Prostate gland (tissue), 2 donors: Measurements from ENCODE around the gene ARFGEF3. TPM values are rescaled to one million over a fixed set of nuclear protein-coding genes. Genes with fewer than 3 reads are reported as not detected.

Source experiments
- DNase-seq: peaks from one replicate; pipeline ENCODE4 v3.0.0-alpha.2; 2019; ENCODE audit warnings: low spot score
- H3K27ac ChIP-seq, 2 donors: fragments of 200-600 bp; sonication (generic); 2 replicates each; pipeline ENCODE4 v1.5.1; 2017 to 2019
- H3K27me3 ChIP-seq: fragments of 200-600 bp; sonication (generic); replicated peaks from 2 replicates; pipeline ENCODE4 v1.5.1; 2019; ENCODE audit not compliant: insufficient read depth
- H3K36me3 ChIP-seq, 2 donors: fragments of 200-600 bp; sonication (generic); 1 replicate in 1 of 2; 2 replicates in 1 of 2; pipeline versions ENCODE4 v1.5.1 to v1.8.1; 2017 to 2019
- H3K4me1 ChIP-seq: fragments of 200-600 bp; sonication (generic); replicated peaks from 2 replicates; pipeline ENCODE4 v1.5.1; 2019
- H3K4me3 ChIP-seq, 2 donors: fragments of 200-600 bp; sonication (generic); 2 replicates each; pipeline ENCODE4 v1.5.1; 2017 to 2019
- H3K9me3 ChIP-seq: fragments of 200-600 bp; sonication (generic); 2 replicates; pipeline ENCODE4 v1.5.1; 2017
- CTCF ChIP-seq, 4 experiments: fragments of 200-600 bp in 2 of 4; fragments of 450-650 bp in 2 of 4; sonication (generic) in 2 of 4; IDR thresholded peaks; 1 replicate in 3 of 4; 2 replicates in 1 of 4; pipeline ENCODE4 v1.5.1; 2016 to 2019; ENCODE audit warnings: antibody characterized with exemption in 4 of 4, mild to moderate bottlenecking in 2 of 4, moderate library complexity in 2 of 4
- POLR2A ChIP-seq: fragments of 450-650 bp; IDR thresholded peaks from one replicate; pipeline ENCODE4 v1.6.1; 2016; ENCODE audit warnings: antibody characterized with exemption, mild to moderate bottlenecking
- POLR2AphosphoS5 ChIP-seq: sonication (generic); formaldehyde crosslinking; IDR thresholded peaks from one replicate; pipeline ENCODE4 v1.6.1; 2017; ENCODE audit warnings: antibody characterized with exemption
- WGBS: methylation state at CpG from one replicate; pipeline ENCODE4 v1.1.5; 2018; 5-methylcytosine and 5-hydroxymethylcytosine counted together
- intact Hi-C: fragments of 100-400 bp; cut with DNase I; formaldehyde crosslinking; loops from one replicate; pipeline ENCODE4 v1.14.2; 2022
- total RNA-seq, 2 donors: library from RNA; depleted of rRNA; stranded (reverse); fragments of >200 nt; gene quantifications; one replicate each; pipeline ENCODE4 v1.1.0, GENCODE V29; 2016

ARFGEF3 gene
- total RNA-seq, 2 donors from 2014 or later = 41.0 to 80.1 TPM

- intact Hi-C loops = no loop called here
- no peaks in the 10 kb centered on the region for H3K9me3 ChIP-seq
- H3K36me3 ChIP-seq = no peaks in the 10 kb centered on the region
- 79% methylated on average over 3 of the region's 3 CpGs for WGBS
- H3K4me3 ChIP-seq = no peak overlapping the region
- no peak for DNase-seq
- H3K27me3 ChIP-seq = no peaks in the 10 kb centered on the region
- no peak for TF ChIP-seq POLR2AphosphoS5
- no peaks in the 10 kb centered on the region for H3K4me1 ChIP-seq
- peak overlapping the region in 1 of 2 donors; percentile 34 for H3K27ac ChIP-seq
Observed at GRCh38 chr6:138275976-138276375, 114.2 kb downstream of the ARFGEF3 start.

- Histone ChIP-seq H3K4me3 (no peak overlapping the region), H3K27ac (peak overlapping the region in 1 of 2 donors; percentile 21), H3K27me3 (no peaks in the 10 kb centered on the region), H3K4me1 (no peaks in the 10 kb centered on the region), H3K9me3 (no peaks in the 10 kb centered on the region), H3K36me3 (no peaks in the 10 kb centered on the region)
- TF ChIP-seq CTCF (IDR thresholded peaks at IDR 0.05) (no peak), POLR2AphosphoS5 (no peak), POLR2A (no peak)
- 90% methylated on average over 4 of the region's 4 CpGs for WGBS
- DNase-seq = no peak
- intact Hi-C loops = no loop called here
Observed at GRCh38 chr6:138277835-138278234, 116.1 kb downstream of the ARFGEF3 start.

GRCh38 chr6:138278326-138278725 lies 116.6 kb downstream of the ARFGEF3 start:
- Histone ChIP-seq H3K4me1 (no peaks in the 10 kb centered on the region), H3K4me3 (no peak overlapping the region), H3K9me3 (no peaks in the 10 kb centered on the region), H3K36me3 (no peaks in the 10 kb centered on the region), H3K27ac (peak overlapping the region in 1 of 2 donors; percentile 21), H3K27me3 (no peaks in the 10 kb centered on the region)
- intact Hi-C loops = no loop called here
- peak; percentile 35 for DNase-seq
- 59% methylated on average over 12 of the region's 12 CpGs for WGBS
- no peak for TF ChIP-seq POLR2A
- TF ChIP-seq POLR2AphosphoS5 = no peak
- TF ChIP-seq CTCF (IDR thresholded peaks at IDR 0.05) = peak in 3 of 4 experiments; percentile 13 to 54 (median 53)

- Histone ChIP-seq H3K27ac (no peak overlapping the region), H3K36me3 (no peaks in the 10 kb centered on the region), H3K9me3 (no peaks in the 10 kb centered on the region), H3K27me3 (no peaks in the 10 kb centered on the region), H3K4me3 (no peak overlapping the region), H3K4me1 (no peaks in the 10 kb centered on the region)
- intact Hi-C loops = loop anchor here (5.0 to 10.0 kb wide), 2 partner anchors 168 to 281 kb away; no protein-coding TSS in a partner anchor
- 88% methylated on average over 6 of the region's 6 CpGs for WGBS
- no peak for DNase-seq
- TF ChIP-seq POLR2A (no peak), CTCF (IDR thresholded peaks at IDR 0.05) (no peak)
Observed at GRCh38 chr6:138285800-138286199, 124.1 kb downstream of the ARFGEF3 start.

- H3K9me3 ChIP-seq = no peaks in the 10 kb centered on the region
- no peaks in the 10 kb centered on the region for H3K27me3 ChIP-seq
- WGBS = 94% methylated on average over 17 of the region's 17 CpGs
- peak overlapping the region in 1 of 2 donors; percentile 16 for H3K27ac ChIP-seq
- intact Hi-C loops = loop anchor here (5.0 to 10.0 kb wide), 2 partner anchors 169 to 282 kb away; no protein-coding TSS in a partner anchor
- no peaks in the 10 kb centered on the region for H3K4me1 ChIP-seq
- no peak overlapping the region for H3K4me3 ChIP-seq
- H3K36me3 ChIP-seq = no peaks in the 10 kb centered on the region
- no peak for TF ChIP-seq POLR2AphosphoS5
- no peak for TF ChIP-seq POLR2A
- TF ChIP-seq CTCF (IDR thresholded peaks at IDR 0.05) = no peak
- DNase-seq = no peak
Observed at GRCh38 chr6:138286698-138287097, 125.0 kb downstream of the ARFGEF3 start.
